ENCODE measurements around the gene HECW1. TPM values are rescaled to one million over a fixed set of nuclear protein-coding genes. Genes with fewer than 3 reads are reported as not detected.

HECW1 gene
- total and polyA plus RNA-seq, 2 donors (not counting 1 experiment from before 2014, with no cell fraction given): not detected

- ChIA-PET CTCF (no interaction called here), POLR2A (no interaction called here)
- no peak overlapping the region for H3K9ac ChIP-seq (ENCODE audit: low read length)
- no peak for TF ChIP-seq EZH2 (IDR thresholded peaks at IDR 0.05; ENCODE audit: borderline replicate concordance, insufficient read depth, low read depth, low read length, poor library complexity, severe bottlenecking)
- TF ChIP-seq CTCF (IDR thresholded peaks at IDR 0.05): no peak
- no peak overlapping the region for H3K4me3 Mint-ChIP-seq
- no peaks in the 10 kb centered on the region for H3K9me3 Mint-ChIP-seq (ENCODE audit: insufficient read depth)
- H3K9me3 ChIP-seq (ENCODE audit: control extremely low read depth in 1 of 3, control insufficient read depth in 2 of 3, insufficient read depth in 1 of 3, low read length in 2 of 3): no peaks in the 10 kb centered on the region
- WGBS (ENCODE audit: insufficient coverage): no CpG with 5 or more reads among the region's 3 CpGs
- H3K27ac Mint-ChIP-seq: no peak overlapping the region
- H3K4me3 ChIP-seq (ENCODE audit: control extremely low read depth in 1 of 5, extremely low read depth in 1 of 5, insufficient read depth in 1 of 5, low read depth in 2 of 5, low read length in 4 of 5): no peak overlapping the region
- ATAC-seq (ENCODE audit: low read depth) (no peak), DNase-seq (no peak)
- H4K20me1 ChIP-seq (ENCODE audit: control insufficient read depth, insufficient read depth, low read length, poor library complexity, severe bottlenecking): no peaks in the 10 kb centered on the region
- no peaks in the 10 kb centered on the region for H3K4me1 ChIP-seq (ENCODE audit: control insufficient read depth in 2 of 2, insufficient read depth in 2 of 2, low read length in 2 of 2)
- H3K27me3 Mint-ChIP-seq: peaks cover 21% of the 10 kb centered on the region
- no peaks in the 10 kb centered on the region for H3K4me1 Mint-ChIP-seq
- peaks cover 0 to 4% (median 0%) of the 10 kb centered on the region in 4 experiments for H3K27me3 ChIP-seq (replicated peaks in 1 of 4; ENCODE audit: control extremely low read depth in 1 of 4, control insufficient read depth in 3 of 4, insufficient read depth in 4 of 4, low read length in 3 of 4)
- intact Hi-C loops (cut with micrococcal nuclease): no loop called here
- H3K4me2 ChIP-seq (replicated peaks; ENCODE audit: low read depth, low read length, poor library complexity, severe bottlenecking): no peak overlapping the region
- H2AFZ ChIP-seq (ENCODE audit: insufficient read depth, low read depth, low read length, poor library complexity, severe bottlenecking): no peak overlapping the region
- no peaks in the 10 kb centered on the region for H3K36me3 ChIP-seq (replicated peaks in 1 of 2; ENCODE audit: control extremely low read depth in 1 of 2, control insufficient read depth in 1 of 2, extremely low read depth in 1 of 2, insufficient read depth in 2 of 2, low read length in 1 of 2)
- H3K27ac ChIP-seq (ENCODE audit: low read length in 2 of 2): no peak overlapping the region
- H3K79me2 ChIP-seq (ENCODE audit: control insufficient read depth, insufficient read depth, low read length): no peaks in the 10 kb centered on the region
Measured at GRCh38 chr7:43212921-43213320, 100.5 kb downstream of the HECW1 start.

GRCh38 chr7:43215061-43215460, 102.6 kb downstream of the HECW1 start:
- no peak overlapping the region for H3K27ac Mint-ChIP-seq
- POLR2A ChIA-PET: no interaction called here

More at GRCh38 chr7:43215061-43215460, 102.6 kb downstream of the HECW1 start:
- no peaks in the 10 kb centered on the region for H3K4me1 ChIP-seq (ENCODE audit: control insufficient read depth in 2 of 2, insufficient read depth in 2 of 2, low read length in 2 of 2)
- H3K9me3 Mint-ChIP-seq (ENCODE audit: insufficient read depth): no peaks in the 10 kb centered on the region
- WGBS (ENCODE audit: insufficient coverage): 75% methylated on average over 4 of the region's 6 CpGs
- no peak overlapping the region for H2AFZ ChIP-seq (ENCODE audit: insufficient read depth, low read depth, low read length, poor library complexity, severe bottlenecking)
- H3K4me2 ChIP-seq (replicated peaks; ENCODE audit: low read depth, low read length, poor library complexity, severe bottlenecking): no peak overlapping the region
- no peak for ATAC-seq (ENCODE audit: low read depth)
- no peaks in the 10 kb centered on the region for H3K79me2 ChIP-seq (ENCODE audit: control insufficient read depth, insufficient read depth, low read length)
- DNase-seq: no peak
- no peak overlapping the region for H3K4me3 ChIP-seq (ENCODE audit: control extremely low read depth in 1 of 5, extremely low read depth in 1 of 5, insufficient read depth in 1 of 5, low read depth in 2 of 5, low read length in 4 of 5)
- no peak overlapping the region for H3K4me3 Mint-ChIP-seq
- no peak for TF ChIP-seq CTCF (IDR thresholded peaks at IDR 0.05)
- no peak for TF ChIP-seq EZH2 (IDR thresholded peaks at IDR 0.05; ENCODE audit: borderline replicate concordance, insufficient read depth, low read depth, low read length, poor library complexity, severe bottlenecking)
- no peaks in the 10 kb centered on the region for H3K4me1 Mint-ChIP-seq
- H3K36me3 ChIP-seq (replicated peaks in 1 of 2; ENCODE audit: control extremely low read depth in 1 of 2, control insufficient read depth in 1 of 2, extremely low read depth in 1 of 2, insufficient read depth in 2 of 2, low read length in 1 of 2): no peaks in the 10 kb centered on the region
- peaks cover 21% of the 10 kb centered on the region for H3K27me3 Mint-ChIP-seq
- H3K9ac ChIP-seq (ENCODE audit: low read length): no peak overlapping the region
- intact Hi-C loops (cut with micrococcal nuclease): no loop called here
- peaks cover 0 to 4% (median 0%) of the 10 kb centered on the region in 4 experiments for H3K27me3 ChIP-seq (replicated peaks in 1 of 4; ENCODE audit: control extremely low read depth in 1 of 4, control insufficient read depth in 3 of 4, insufficient read depth in 4 of 4, low read length in 3 of 4)
- no peaks in the 10 kb centered on the region for H3K9me3 ChIP-seq (ENCODE audit: control extremely low read depth in 1 of 3, control insufficient read depth in 2 of 3, insufficient read depth in 1 of 3, low read length in 2 of 3)
- no peaks in the 10 kb centered on the region for H4K20me1 ChIP-seq (ENCODE audit: control insufficient read depth, insufficient read depth, low read length, poor library complexity, severe bottlenecking)
- CTCF ChIA-PET: no interaction called here
- no peak overlapping the region for H3K27ac ChIP-seq (ENCODE audit: low read length in 2 of 2)

All from B cell (primary cell).